Common myeloid progenitor, CD34-positive (primary cell): ENCODE data around the gene MTFR1L.
A peak's percentile ranks its signal among the peaks of the same experiment; 100 is the strongest.

Experiments used
- CTCF ChIA-PET: fragments of 350-600 bp; sonication (Branson Sonifier 250); formaldehyde crosslinking; loops from one replicate; lab custom pipeline; 2021; ENCODE audit warnings: antibody characterized with exemption; lab: Charles Lee
- POLR2A ChIA-PET: fragments of 350-600 bp; sonication (Branson Sonifier 250); formaldehyde crosslinking; loops from one replicate; lab custom pipeline; 2021; ENCODE audit warnings: antibody characterized with exemption; lab: Charles Lee
- DNase-seq, 3 donors: peaks; one replicate each; pipeline versions ENCODE4 v3.0.0 to v3.0.0-alpha.2; 2013
- H3K27ac ChIP-seq, 2 experiments: 1 replicate in 1 of 2; 2 replicates in 1 of 2; pipeline ENCODE4 v1.7.0; 2013; ENCODE audit warnings: inconsistent platforms in 2 of 2, low read length in 2 of 2, mild to moderate bottlenecking in 2 of 2, low read depth in 1 of 2, moderate library complexity in 1 of 2; ENCODE audit not compliant: severe bottlenecking in 2 of 2, insufficient read depth in 1 of 2, poor library complexity in 1 of 2
- H3K27me3 ChIP-seq, 5 experiments: replicated peaks in 2 of 5; 1 replicate in 3 of 5; 2 replicates in 2 of 5; pipeline versions ENCODE4 v1.6.1 to v1.7.0; 2013; ENCODE audit warnings: low read length in 4 of 5, mild to moderate bottlenecking in 2 of 5, moderate library complexity in 2 of 5, inconsistent platforms in 1 of 5; ENCODE audit not compliant: insufficient read depth in 5 of 5, control insufficient read depth in 4 of 5
- H3K36me3 ChIP-seq, 4 experiments: 1 replicate in 2 of 4; 2 replicates in 2 of 4; pipeline versions ENCODE4 v1.6.1 to v1.7.0; 2013; ENCODE audit warnings: low read length in 3 of 4, control low read depth in 1 of 4, mild to moderate bottlenecking in 1 of 4; ENCODE audit not compliant: control insufficient read depth in 4 of 4, insufficient read depth in 4 of 4
- H3K4me1 ChIP-seq, 4 experiments: 1 replicate in 3 of 4; 2 replicates in 1 of 4; pipeline versions ENCODE4 v1.6.1 to v1.7.1; 2013; ENCODE audit warnings: low read length in 3 of 4, mild to moderate bottlenecking in 3 of 4, control low read depth in 1 of 4, inconsistent platforms in 1 of 4, moderate library complexity in 1 of 4; ENCODE audit not compliant: control insufficient read depth in 4 of 4, insufficient read depth in 4 of 4; ENCODE audit errors: control extremely low read depth in 1 of 4
- H3K4me3 ChIP-seq, 7 experiments: 1 replicate in 4 of 7; 2 replicates in 3 of 7; pipeline versions ENCODE4 v1.5.1 to v1.7.0; 2013; ENCODE audit warnings: mild to moderate bottlenecking in 7 of 7, low read length in 6 of 7, moderate library complexity in 6 of 7, inconsistent platforms in 2 of 7, low read depth in 2 of 7, control low read depth in 1 of 7; ENCODE audit not compliant: insufficient read depth in 4 of 7, control insufficient read depth in 1 of 7; ENCODE audit errors: extremely low read depth in 1 of 7
- H3K9me3 ChIP-seq, 5 experiments: 1 replicate in 4 of 5; 2 replicates in 1 of 5; pipeline versions ENCODE4 v1.6.1 to v1.7.1; 2013; ENCODE audit warnings: low read length in 4 of 5, mild to moderate bottlenecking in 2 of 5, inconsistent platforms in 1 of 5, low read depth in 1 of 5, moderate library complexity in 1 of 5; ENCODE audit not compliant: control insufficient read depth in 4 of 5, insufficient read depth in 2 of 5; ENCODE audit errors: control extremely low read depth in 1 of 5
- WGBS: methylation state at CpG from one replicate; pipeline ENCODE4 v1.1.5; 2013; ENCODE audit not compliant: insufficient coverage; 5-methylcytosine and 5-hydroxymethylcytosine counted together

MTFR1L gene

DNA sequence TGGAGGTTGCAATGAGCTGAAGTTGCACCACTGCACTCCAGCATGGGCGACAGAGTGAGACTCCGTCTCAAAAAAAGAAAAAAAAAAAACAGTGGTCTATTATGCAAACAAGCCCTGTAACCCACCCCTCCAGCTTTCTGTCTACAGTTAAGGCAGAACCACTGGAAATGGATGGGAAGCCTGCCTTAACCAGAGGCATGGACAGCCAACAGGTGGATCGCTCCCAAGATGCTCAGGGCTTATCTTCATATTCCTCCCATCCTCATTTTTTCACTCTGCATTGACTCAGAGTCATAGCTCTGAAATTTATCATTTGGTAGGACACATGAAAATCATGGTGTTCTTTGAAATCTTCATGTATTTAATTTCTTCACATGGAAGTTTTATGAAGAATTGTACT is 8.7 kb downstream of the MTFR1L start:
- Histone ChIP-seq H3K4me3 (no peak overlapping the region), H3K9me3 (no peaks in the 10 kb centered on the region), H3K27ac (no peak overlapping the region), H3K36me3 (peaks cover 21 to 79% (median 60%) of the 10 kb centered on the region in 4 experiments), H3K27me3 (no peaks in the 10 kb centered on the region), H3K4me1 (peaks cover 15 to 32% (median 21%) of the 10 kb centered on the region in 4 experiments)
- CTCF ChIA-PET = interaction anchor here (1.7 to 5.4 kb wide), 4 partner anchors 8 to 46 kb away, joined by 5 to 22 read pairs (median 7); partner anchors contain the start of gene MTFR1L
- no peak for DNase-seq
- 100% methylated on average over 2 of the region's 3 CpGs for WGBS
- POLR2A ChIA-PET = no interaction called here

DNA sequence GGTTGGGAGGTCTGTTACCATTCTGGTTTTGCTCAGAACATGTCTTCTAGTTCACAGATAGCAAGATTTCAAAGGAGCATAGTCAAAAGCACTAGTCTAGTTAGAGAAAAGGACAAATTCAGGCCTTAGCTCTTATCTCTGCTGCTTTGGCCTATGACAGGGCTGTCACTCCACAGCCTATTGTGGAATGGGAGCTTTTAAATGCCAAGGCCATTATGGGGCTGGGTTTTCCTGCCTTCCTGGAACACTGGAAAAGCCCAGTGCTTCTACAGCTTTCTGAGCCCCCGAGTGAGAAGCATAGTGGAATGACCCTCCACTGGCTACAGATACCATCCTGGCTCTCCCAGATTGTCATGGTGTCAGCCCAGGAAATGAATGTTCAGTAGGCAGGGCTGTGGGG is 9.3 kb downstream of the MTFR1L start:
- H3K27ac ChIP-seq = no peak overlapping the region
- H3K4me1 ChIP-seq = peaks cover 15 to 32% (median 21%) of the 10 kb centered on the region in 4 experiments
- ChIA-PET POLR2A (no interaction called here), CTCF (interaction anchor here (2.4 to 5.4 kb wide), 3 partner anchors 8 to 15 kb away, joined by 6 to 22 read pairs (median 8); partner anchors contain the start of gene MTFR1L)
- H3K4me3 ChIP-seq = no peak overlapping the region
- H3K9me3 ChIP-seq = no peaks in the 10 kb centered on the region
- H3K36me3 ChIP-seq = peaks cover 21 to 79% (median 62%) of the 10 kb centered on the region in 4 experiments
- DNase-seq = no peak
- H3K27me3 ChIP-seq = no peaks in the 10 kb centered on the region
- WGBS = no CpG with 5 or more reads among the region's 1 CpG

DNA sequence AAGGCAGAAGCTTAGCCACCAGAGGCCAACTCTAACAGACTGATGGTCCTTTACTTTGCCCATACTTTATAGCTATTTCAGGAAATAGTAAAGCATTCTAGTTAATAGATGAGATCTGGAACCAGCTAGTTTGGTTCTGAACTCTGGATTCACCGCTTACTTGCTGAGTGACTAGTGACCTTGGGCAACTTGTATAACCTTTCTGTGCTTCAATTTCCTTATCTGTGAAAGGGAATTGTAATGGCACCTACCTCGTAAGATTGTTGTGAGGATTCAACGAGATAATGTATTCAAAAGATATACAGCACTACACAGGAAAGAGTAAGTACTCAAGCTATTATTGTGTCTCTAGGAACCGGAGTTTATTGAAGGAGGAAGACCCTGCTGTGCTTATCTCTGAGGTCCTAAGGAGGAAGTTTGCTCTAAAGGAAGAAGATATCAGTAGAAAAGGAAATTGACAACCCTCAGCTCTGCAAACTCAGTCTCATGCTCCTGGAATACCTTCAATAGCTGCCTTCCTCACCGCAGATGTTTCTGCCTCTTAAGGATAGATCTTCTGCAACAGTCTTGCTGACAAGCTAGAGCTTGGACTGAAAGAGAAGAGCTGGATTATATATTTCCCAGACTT is 11.9 kb downstream of the MTFR1L start:
- peaks cover 26 to 85% (median 59%) of the 10 kb centered on the region in 4 experiments for H3K36me3 ChIP-seq

DNA sequence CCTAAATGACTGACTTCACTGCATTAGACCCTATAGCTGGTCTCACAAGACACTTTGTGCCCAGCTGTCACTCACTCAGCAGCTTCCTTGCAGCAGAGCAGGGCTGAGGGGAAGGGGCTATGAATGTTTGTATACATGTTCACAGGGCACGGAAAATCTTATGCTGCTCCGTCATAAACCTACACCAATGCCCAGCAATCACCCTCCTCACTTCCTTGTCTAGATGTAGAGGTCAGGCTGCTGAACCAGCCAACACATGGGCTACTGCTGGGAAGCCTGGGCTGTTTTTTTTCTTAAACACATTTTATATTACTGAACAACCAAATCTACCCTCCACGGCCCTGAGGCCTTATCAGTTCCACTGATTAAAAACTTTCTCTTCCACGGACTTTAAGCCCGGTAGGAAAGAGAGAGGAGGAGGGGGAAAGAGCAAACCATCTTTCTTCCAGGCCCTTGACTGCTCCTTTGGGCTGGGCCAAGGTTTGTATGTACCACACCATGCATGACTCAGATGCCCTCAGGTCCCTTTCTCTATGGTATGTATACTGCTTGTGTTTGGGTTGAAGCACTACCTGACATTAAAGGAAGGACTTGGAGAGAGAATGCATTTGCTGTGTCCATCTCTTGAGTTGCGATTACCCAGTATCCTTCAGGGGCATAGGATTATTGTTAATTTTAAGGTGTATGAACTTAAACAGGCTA is 12.7 kb downstream of the MTFR1L start:
- Histone ChIP-seq H3K9me3 (no peaks in the 10 kb centered on the region), H3K4me3 (peak overlapping the region in 2 of 7 experiments; percentile 8 to 27), H3K27ac (peak overlapping the region in 1 of 2 experiments; percentile 20), H3K36me3 (peaks cover 27 to 88% (median 57%) of the 10 kb centered on the region in 4 experiments), H3K27me3 (no peaks in the 10 kb centered on the region), H3K4me1 (peaks cover 15 to 32% (median 22%) of the 10 kb centered on the region in 4 experiments)
- DNase-seq = no peak
- no CpG with 5 or more reads among the region's 6 CpGs for WGBS
- ChIA-PET CTCF (interaction anchor here (0.9 to 5.4 kb wide), 8 partner anchors 8 to 179 kb away, joined by 3 to 22 read pairs (median 4); partner anchors contain the start of gene PAFAH2), POLR2A (no interaction called here)

More for the DNA sequence above, 11.9 kb downstream of the MTFR1L start:
- Histone ChIP-seq H3K9me3 (no peaks in the 10 kb centered on the region), H3K4me3 (peak overlapping the region in 2 of 7 experiments; percentile 27 to 37), H3K27me3 (no peaks in the 10 kb centered on the region), H3K4me1 (peaks cover 15 to 32% (median 21%) of the 10 kb centered on the region in 4 experiments), H3K27ac (peak overlapping the region in 1 of 2 experiments; percentile 20)
- WGBS = 50% methylated on average over 2 of the region's 5 CpGs
- peak; percentile 25 to 44 (median 30) for DNase-seq
- ChIA-PET CTCF (interaction anchor here (0.8 to 5.4 kb wide), 8 partner anchors 12 to 179 kb away, joined by 3 to 22 read pairs (median 4); partner anchors contain the start of genes MTFR1L and PAFAH2), POLR2A (interaction anchor here (1.0 kb wide), 1 partner anchor 15 kb away, joined by 3 read pairs; no protein-coding TSS in a partner anchor)

DNA sequence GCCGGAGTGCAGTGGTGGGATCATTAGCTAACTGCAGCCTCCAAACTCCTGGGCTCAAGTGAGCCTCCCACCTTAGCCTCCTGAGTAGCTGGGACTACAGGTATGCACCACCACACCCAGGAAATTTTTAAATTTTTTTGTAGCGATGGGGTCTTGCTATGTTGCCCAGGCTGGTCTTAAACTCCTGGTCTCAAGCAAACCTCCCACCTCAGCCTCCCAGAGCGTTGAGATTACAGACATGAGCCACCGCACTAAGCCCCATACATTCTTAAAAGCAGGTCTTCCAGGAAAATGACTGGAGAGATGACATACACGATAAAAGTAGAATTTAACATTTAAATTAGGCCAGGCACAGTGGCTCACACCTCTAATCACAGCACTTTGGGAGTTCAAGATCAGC is 13.4 kb downstream of the MTFR1L start:
- no peak for DNase-seq
- Histone ChIP-seq H3K27me3 (no peaks in the 10 kb centered on the region), H3K9me3 (no peaks in the 10 kb centered on the region), H3K4me3 (no peak overlapping the region), H3K4me1 (peaks cover 15 to 32% (median 22%) of the 10 kb centered on the region in 4 experiments), H3K27ac (no peak overlapping the region), H3K36me3 (peaks cover 27 to 84% (median 52%) of the 10 kb centered on the region in 4 experiments)
- ChIA-PET POLR2A (no interaction called here), CTCF (interaction anchor here (0.9 to 5.4 kb wide), 4 partner anchors 9 to 62 kb away, joined by 3 to 22 read pairs (median 8); no protein-coding TSS in a partner anchor)
- WGBS = 96% methylated on average over 3 of the region's 5 CpGs

DNA sequence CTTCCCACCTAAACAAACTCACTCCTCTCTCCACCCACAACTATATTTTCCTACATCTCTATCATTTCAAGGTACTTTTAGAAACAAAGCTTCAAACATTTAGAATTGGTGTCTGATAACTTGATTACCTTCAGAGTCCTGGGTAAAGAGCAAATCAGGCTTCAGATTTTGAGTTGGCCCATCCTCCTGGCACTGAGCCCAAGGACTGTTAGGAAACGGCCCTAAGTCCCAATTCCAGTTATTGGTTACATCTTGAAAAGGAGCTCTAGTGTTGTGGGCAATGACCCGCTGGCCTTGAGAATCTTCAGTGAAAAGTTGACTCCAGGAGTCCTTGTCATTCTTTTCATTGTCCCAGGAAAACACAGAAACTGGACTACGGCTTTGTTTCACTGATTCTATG is 15.1 kb downstream of the MTFR1L start:
- POLR2A ChIA-PET = no interaction called here
- no peaks in the 10 kb centered on the region for H3K9me3 ChIP-seq
- CTCF ChIA-PET = interaction anchor here (0.7 to 1.2 kb wide), 5 partner anchors 9 to 200 kb away, joined by 3 read pairs; partner anchors contain the start of gene PAFAH2
- H3K4me3 ChIP-seq = no peak overlapping the region
- DNase-seq = no peak
- H3K4me1 ChIP-seq = peaks cover 15 to 32% (median 22%) of the 10 kb centered on the region in 4 experiments
- no peaks in the 10 kb centered on the region for H3K27me3 ChIP-seq
- 100% methylated on average over 3 of the region's 3 CpGs for WGBS
- no peak overlapping the region for H3K27ac ChIP-seq
- H3K36me3 ChIP-seq = peaks cover 19 to 66% (median 36%) of the 10 kb centered on the region in 4 experiments
